T-helper 9 cell (primary cell): Measurements from ENCODE around the gene MEI4.
"Not testable (repeated sequence)": the region's sequence is repeated elsewhere in the genome, so short reads cannot be mapped to it uniquely, and the experiment has no call there.

ENCODE experiments used
- DNase-seq: peaks from one replicate; pipeline ENCODE4 v3.0.0-alpha.2; 2020
- total RNA-seq, 2 donors: gene quantifications; one replicate each; lab custom pipeline; 2026; lab: John Stamatoyannopoulos, UW

The MEI4 gene
- total RNA-seq, result 0 reads per million in 2 donors

GRCh38 chr6:77652739-77653138 lies at the start of gene MEI4:
MEI4 (plus strand) TSS chr6:77653039; CDS start chr6:77690672, 37,633 bp downstream.
- DNase-seq, result no peak

- DNase-seq, result no peak
Observed at GRCh38 chr6:77604476-77604875, 48.4 kb upstream of the MEI4 start.

GRCh38 chr6:77607004-77607403 lies 45.8 kb upstream of the MEI4 start:
- DNase-seq, result no peak

GRCh38 chr6:77609106-77609505 lies 43.7 kb upstream of the MEI4 start:
- DNase-seq, result no peak

GRCh38 chr6:77619114-77619513 lies 33.7 kb upstream of the MEI4 start:
- no peak for DNase-seq

- no peak for DNase-seq
Observed at GRCh38 chr6:77620278-77620882, 32.5 kb upstream of the MEI4 start.

GRCh38 chr6:77624515-77624914 lies 28.3 kb upstream of the MEI4 start:
- no peak for DNase-seq

- no peak for DNase-seq
Observed at GRCh38 chr6:77626426-77626825, 26.4 kb upstream of the MEI4 start.

- DNase-seq, result no peak
Observed at GRCh38 chr6:77630014-77630413, 22.8 kb upstream of the MEI4 start.

GRCh38 chr6:77633471-77633870 lies 19.4 kb upstream of the MEI4 start:
- DNase-seq, result no peak

GRCh38 chr6:77633993-77634715 lies 18.7 kb upstream of the MEI4 start:
- DNase-seq, result no peak

- no peak for DNase-seq
Observed at GRCh38 chr6:77638129-77638830, 14.6 kb upstream of the MEI4 start.

GRCh38 chr6:77644102-77644705 lies 8.6 kb upstream of the MEI4 start:
- DNase-seq, result no peak

GRCh38 chr6:77650098-77650663 lies 2.7 kb upstream of the MEI4 start:
- no peak for DNase-seq

- DNase-seq, result no peak
Observed at GRCh38 chr6:77653816-77654215, 977 bp downstream of the MEI4 start.

GRCh38 chr6:77655035-77655434 lies 2.2 kb downstream of the MEI4 start:
- DNase-seq, result not testable (repeated sequence)

GRCh38 chr6:77656999-77657764 lies 4.3 kb downstream of the MEI4 start:
- no peak for DNase-seq

GRCh38 chr6:77666340-77666739 lies 13.5 kb downstream of the MEI4 start:
- DNase-seq, result no peak

- DNase-seq, result no peak
Observed at GRCh38 chr6:77666846-77667245, 14.0 kb downstream of the MEI4 start.

GRCh38 chr6:77669913-77670312 lies 17.1 kb downstream of the MEI4 start:
- no peak for DNase-seq

GRCh38 chr6:77674211-77674610 lies 21.4 kb downstream of the MEI4 start:
- DNase-seq, result no peak

GRCh38 chr6:77678048-77678447 lies 25.2 kb downstream of the MEI4 start:
- no peak for DNase-seq
